WTC11 (cell line): ENCODE results near the gene PSMD13. TPM values are rescaled to one million over a fixed set of nuclear protein-coding genes. Genes with fewer than 3 reads are reported as not detected.

Experiments
- ATAC-seq: fragments of 200-7000 bp; cut with Tn5 transposase; 2 replicates; pipeline ENCODE4 v1.10.0; 2021; ENCODE audit warnings: mild to moderate bottlenecking, moderate library complexity
- CTCF ChIA-PET: fragments of 300-600 bp; sonication (Branson Sonifier 250); formaldehyde crosslinking; loops from one replicate; lab custom pipeline; 2021; ENCODE audit warnings: antibody characterized with exemption; lab: Charles Lee
- POLR2A ChIA-PET: fragments of 350-600 bp; sonication (Branson Sonifier 250); formaldehyde crosslinking; loops from one replicate; lab custom pipeline; 2021; ENCODE audit warnings: antibody characterized with exemption; lab: Charles Lee
- DNase-seq: peaks from one replicate; pipeline ENCODE4 v3.0.0; 2021; ENCODE audit warnings: low spot score
- H3K27ac Mint-ChIP-seq: 2 replicates; pipeline ENCODE4 v1.8.0; 2021; ENCODE audit warnings: mixed read lengths
- H3K27me3 Mint-ChIP-seq: 2 replicates; pipeline ENCODE4 v1.8.0; 2021; ENCODE audit warnings: low read depth, mild to moderate bottlenecking, moderate library complexity, mixed read lengths
- H3K36me3 Mint-ChIP-seq: 2 replicates; pipeline ENCODE4 v1.8.0; 2021; ENCODE audit warnings: mixed read lengths
- H3K4me1 Mint-ChIP-seq: 2 replicates; pipeline ENCODE4 v1.8.0; 2022; ENCODE audit warnings: mixed read lengths
- H3K4me3 Mint-ChIP-seq: 2 replicates; pipeline ENCODE4 v1.8.0; 2021; ENCODE audit warnings: mild to moderate bottlenecking, moderate library complexity, mixed read lengths
- H3K9me3 Mint-ChIP-seq: 2 replicates; pipeline ENCODE4 v1.8.0; 2021; ENCODE audit warnings: mixed read lengths
- ATF1 ChIP-seq: sonication (generic); formaldehyde crosslinking; IDR thresholded peaks from 2 replicates; pipeline ENCODE4 v1.8.1; 2023; ENCODE audit warnings: mild to moderate bottlenecking, moderate library complexity, missing genetic modification reagents
- E2F1 ChIP-seq: sonication (generic); formaldehyde crosslinking; IDR thresholded peaks from 2 replicates; pipeline ENCODE4 v1.8.0; 2022; ENCODE audit warnings: mild to moderate bottlenecking, missing genetic modification reagents
- FOXP4 ChIP-seq: sonication (generic); formaldehyde crosslinking; IDR thresholded peaks from 2 replicates; pipeline ENCODE4 v1.8.0; 2022; ENCODE audit warnings: mild to moderate bottlenecking, missing genetic modification reagents
- HMGA2 ChIP-seq: fragments of 250-450 bp; sonication (Bioruptor Pico); IDR thresholded peaks from 2 replicates; pipeline ENCODE4 v1.4.0; 2021; ENCODE audit warnings: mild to moderate bottlenecking, moderate library complexity
- KAT7 ChIP-seq: sonication (generic); formaldehyde crosslinking; IDR thresholded peaks from 2 replicates; pipeline ENCODE4 v1.8.1; 2023; ENCODE audit warnings: missing genetic modification reagents, mild to moderate bottlenecking, borderline replicate concordance
- NFE2L1 ChIP-seq: sonication (generic); formaldehyde crosslinking; IDR thresholded peaks from 2 replicates; pipeline ENCODE4 v1.8.1; 2023; ENCODE audit warnings: missing genetic modification reagents
- NFYB ChIP-seq: sonication (generic); formaldehyde crosslinking; conservative IDR thresholded peaks from 2 replicates; pipeline ENCODE4 v1.8.0; 2022; ENCODE audit warnings: low read depth, missing genetic modification reagents
- SMAD3 ChIP-seq: sonication (generic); formaldehyde crosslinking; IDR thresholded peaks from 2 replicates; pipeline ENCODE4 v1.8.0; 2022; ENCODE audit warnings: missing genetic modification reagents, mild to moderate bottlenecking, borderline replicate concordance
- TCF7 ChIP-seq: sonication (generic); formaldehyde crosslinking; IDR thresholded peaks from 2 replicates; pipeline ENCODE4 v1.8.0; 2022; ENCODE audit warnings: mild to moderate bottlenecking, low read depth, missing genetic modification reagents, moderate library complexity
- ZNF219 ChIP-seq: sonication (generic); formaldehyde crosslinking; IDR thresholded peaks from 2 replicates; pipeline ENCODE4 v1.8.0; 2023; ENCODE audit warnings: missing genetic modification reagents, mild to moderate bottlenecking, borderline replicate concordance
- ZNF396 ChIP-seq: fragments of 250-450 bp; sonication (Bioruptor Pico); IDR thresholded peaks from 2 replicates; pipeline ENCODE4 v1.8.0; 2021; ENCODE audit warnings: mild to moderate bottlenecking, moderate library complexity, borderline replicate concordance
- total RNA-seq: library from RNA; stranded (reverse); gene quantifications from 3 replicates; pipeline ENCODE4 v1.2.3, GENCODE V29; 2021
- TF ChIP-seq, protein P1 (sequence below): sonication (generic); formaldehyde crosslinking; IDR thresholded peaks from 2 replicates; pipeline ENCODE4 v1.8.0; 2023; ENCODE audit warnings: missing genetic modification reagents, mild to moderate bottlenecking, borderline replicate concordance
- TF ChIP-seq, protein P2 (sequence below): fragments of 250-450 bp; sonication (Bioruptor Pico); IDR thresholded peaks from 2 replicates; pipeline ENCODE4 v1.9.0; 2021; ENCODE audit warnings: moderate library complexity, mild to moderate bottlenecking, inconsistent platforms, borderline replicate concordance
- TF ChIP-seq, protein P3 (sequence below): sonication (generic); formaldehyde crosslinking; IDR thresholded peaks from 2 replicates; pipeline ENCODE4 v1.8.0; 2023; ENCODE audit warnings: missing genetic modification reagents
- TF ChIP-seq, protein P4 (sequence below): fragments of 250-450 bp; sonication (Bioruptor Pico); IDR thresholded peaks from 2 replicates; pipeline ENCODE4 v1.9.0; 2021; ENCODE audit warnings: mild to moderate bottlenecking
- TF ChIP-seq, protein P5 (sequence below): sonication (generic); formaldehyde crosslinking; IDR thresholded peaks from 2 replicates; pipeline ENCODE4 v1.8.0; 2022; ENCODE audit warnings: mild to moderate bottlenecking, missing genetic modification reagents
- TF ChIP-seq, protein P6 (sequence below): sonication (generic); formaldehyde crosslinking; IDR thresholded peaks from 2 replicates; pipeline ENCODE4 v1.8.1; 2023; ENCODE audit warnings: mild to moderate bottlenecking, moderate library complexity, missing genetic modification reagents

Gene PSMD13
- total RNA-seq, 1 experiment from 2014 or later, result 148 TPM

DNA sequence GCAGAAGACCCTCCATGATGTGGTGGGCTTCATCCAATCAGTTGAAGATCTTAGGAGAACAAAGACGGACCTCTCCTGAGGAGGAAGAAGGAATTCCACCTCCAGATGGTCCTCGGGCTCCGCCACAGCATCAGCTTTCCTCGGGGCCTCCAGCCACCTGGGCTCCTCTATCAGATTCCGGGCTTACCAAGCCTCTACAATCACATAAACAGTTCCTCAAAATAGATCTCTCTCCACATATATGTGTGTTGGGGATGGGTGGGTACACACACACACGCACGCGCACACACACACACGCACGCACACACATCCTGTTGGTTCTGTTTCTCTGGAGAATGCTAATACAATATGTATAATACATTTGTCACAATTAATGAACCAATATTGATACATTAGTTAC lies 22.6 kb downstream of the PSMD13 start (continued):
- no peak for TF ChIP-seq FOXP4
- TF ChIP-seq E2F1 (CRISPR knock-in tag), result no peak
- no peak for TF ChIP-seq NFYB
- TF ChIP-seq KAT7, result no peak
- TF ChIP-seq HMGA2, result no peak

- Mint-ChIP-seq H3K36me3 (peaks cover 12% of the 10 kb centered on the region), H3K9me3 (peaks cover 31% of the 10 kb centered on the region), H3K27me3 (peaks cover 7% of the 10 kb centered on the region; the same call in 1 of the 2 replicates), H3K4me1 (no peaks in the 10 kb centered on the region), H3K4me3 (no peak overlapping the region), H3K27ac (no peak overlapping the region)
- POLR2A ChIA-PET, result interaction anchor here (1.4 kb wide), 1 partner anchor 8 kb away, joined by 3 read pairs; no protein-coding TSS in a partner anchor
- no peak for DNase-seq
- ATAC-seq, result no peak
- CTCF ChIA-PET, result interaction anchor here (1.6 kb wide), 1 partner anchor 11 kb away, joined by 8 read pairs; no protein-coding TSS in a partner anchor
- TF ChIP-seq SMAD3 (CRISPR knock-in tag), result no peak
- TF ChIP-seq, protein P1, sequence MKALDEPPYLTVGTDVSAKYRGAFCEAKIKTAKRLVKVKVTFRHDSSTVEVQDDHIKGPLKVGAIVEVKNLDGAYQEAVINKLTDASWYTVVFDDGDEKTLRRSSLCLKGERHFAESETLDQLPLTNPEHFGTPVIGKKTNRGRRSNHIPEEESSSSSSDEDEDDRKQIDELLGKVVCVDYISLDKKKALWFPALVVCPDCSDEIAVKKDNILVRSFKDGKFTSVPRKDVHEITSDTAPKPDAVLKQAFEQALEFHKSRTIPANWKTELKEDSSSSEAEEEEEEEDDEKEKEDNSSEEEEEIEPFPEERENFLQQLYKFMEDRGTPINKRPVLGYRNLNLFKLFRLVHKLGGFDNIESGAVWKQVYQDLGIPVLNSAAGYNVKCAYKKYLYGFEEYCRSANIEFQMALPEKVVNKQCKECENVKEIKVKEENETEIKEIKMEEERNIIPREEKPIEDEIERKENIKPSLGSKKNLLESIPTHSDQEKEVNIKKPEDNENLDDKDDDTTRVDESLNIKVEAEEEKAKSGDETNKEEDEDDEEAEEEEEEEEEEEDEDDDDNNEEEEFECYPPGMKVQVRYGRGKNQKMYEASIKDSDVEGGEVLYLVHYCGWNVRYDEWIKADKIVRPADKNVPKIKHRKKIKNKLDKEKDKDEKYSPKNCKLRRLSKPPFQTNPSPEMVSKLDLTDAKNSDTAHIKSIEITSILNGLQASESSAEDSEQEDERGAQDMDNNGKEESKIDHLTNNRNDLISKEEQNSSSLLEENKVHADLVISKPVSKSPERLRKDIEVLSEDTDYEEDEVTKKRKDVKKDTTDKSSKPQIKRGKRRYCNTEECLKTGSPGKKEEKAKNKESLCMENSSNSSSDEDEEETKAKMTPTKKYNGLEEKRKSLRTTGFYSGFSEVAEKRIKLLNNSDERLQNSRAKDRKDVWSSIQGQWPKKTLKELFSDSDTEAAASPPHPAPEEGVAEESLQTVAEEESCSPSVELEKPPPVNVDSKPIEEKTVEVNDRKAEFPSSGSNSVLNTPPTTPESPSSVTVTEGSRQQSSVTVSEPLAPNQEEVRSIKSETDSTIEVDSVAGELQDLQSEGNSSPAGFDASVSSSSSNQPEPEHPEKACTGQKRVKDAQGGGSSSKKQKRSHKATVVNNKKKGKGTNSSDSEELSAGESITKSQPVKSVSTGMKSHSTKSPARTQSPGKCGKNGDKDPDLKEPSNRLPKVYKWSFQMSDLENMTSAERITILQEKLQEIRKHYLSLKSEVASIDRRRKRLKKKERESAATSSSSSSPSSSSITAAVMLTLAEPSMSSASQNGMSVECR (CRISPR knock-in tag), result no peak
- no peak for TF ChIP-seq ATF1 (CRISPR knock-in tag)
- no peak for TF ChIP-seq NFE2L1 (CRISPR knock-in tag)
- no peak for TF ChIP-seq FOXP4
- no peak for TF ChIP-seq ZNF219 (CRISPR knock-in tag)
- TF ChIP-seq, protein P2, sequence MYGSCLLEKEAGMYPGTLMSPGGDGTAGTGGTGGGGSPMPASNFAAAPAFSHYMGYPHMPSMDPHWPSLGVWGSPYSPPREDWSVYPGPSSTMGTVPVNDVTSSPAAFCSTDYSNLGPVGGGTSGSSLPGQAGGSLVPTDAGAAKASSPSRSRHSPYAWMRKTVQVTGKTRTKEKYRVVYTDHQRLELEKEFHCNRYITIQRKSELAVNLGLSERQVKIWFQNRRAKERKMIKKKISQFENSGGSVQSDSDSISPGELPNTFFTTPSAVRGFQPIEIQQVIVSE, result no peak
- TF ChIP-seq, protein P3, sequence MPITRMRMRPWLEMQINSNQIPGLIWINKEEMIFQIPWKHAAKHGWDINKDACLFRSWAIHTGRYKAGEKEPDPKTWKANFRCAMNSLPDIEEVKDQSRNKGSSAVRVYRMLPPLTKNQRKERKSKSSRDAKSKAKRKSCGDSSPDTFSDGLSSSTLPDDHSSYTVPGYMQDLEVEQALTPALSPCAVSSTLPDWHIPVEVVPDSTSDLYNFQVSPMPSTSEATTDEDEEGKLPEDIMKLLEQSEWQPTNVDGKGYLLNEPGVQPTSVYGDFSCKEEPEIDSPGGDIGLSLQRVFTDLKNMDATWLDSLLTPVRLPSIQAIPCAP (CRISPR knock-in tag), result no peak
- TF ChIP-seq ZNF396 (CRISPR knock-in tag), result no peak
- TF ChIP-seq, protein P4, sequence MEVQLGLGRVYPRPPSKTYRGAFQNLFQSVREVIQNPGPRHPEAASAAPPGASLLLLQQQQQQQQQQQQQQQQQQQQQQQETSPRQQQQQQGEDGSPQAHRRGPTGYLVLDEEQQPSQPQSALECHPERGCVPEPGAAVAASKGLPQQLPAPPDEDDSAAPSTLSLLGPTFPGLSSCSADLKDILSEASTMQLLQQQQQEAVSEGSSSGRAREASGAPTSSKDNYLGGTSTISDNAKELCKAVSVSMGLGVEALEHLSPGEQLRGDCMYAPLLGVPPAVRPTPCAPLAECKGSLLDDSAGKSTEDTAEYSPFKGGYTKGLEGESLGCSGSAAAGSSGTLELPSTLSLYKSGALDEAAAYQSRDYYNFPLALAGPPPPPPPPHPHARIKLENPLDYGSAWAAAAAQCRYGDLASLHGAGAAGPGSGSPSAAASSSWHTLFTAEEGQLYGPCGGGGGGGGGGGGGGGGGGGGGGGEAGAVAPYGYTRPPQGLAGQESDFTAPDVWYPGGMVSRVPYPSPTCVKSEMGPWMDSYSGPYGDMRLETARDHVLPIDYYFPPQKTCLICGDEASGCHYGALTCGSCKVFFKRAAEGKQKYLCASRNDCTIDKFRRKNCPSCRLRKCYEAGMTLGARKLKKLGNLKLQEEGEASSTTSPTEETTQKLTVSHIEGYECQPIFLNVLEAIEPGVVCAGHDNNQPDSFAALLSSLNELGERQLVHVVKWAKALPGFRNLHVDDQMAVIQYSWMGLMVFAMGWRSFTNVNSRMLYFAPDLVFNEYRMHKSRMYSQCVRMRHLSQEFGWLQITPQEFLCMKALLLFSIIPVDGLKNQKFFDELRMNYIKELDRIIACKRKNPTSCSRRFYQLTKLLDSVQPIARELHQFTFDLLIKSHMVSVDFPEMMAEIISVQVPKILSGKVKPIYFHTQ (CRISPR knock-in tag), result no peak
- TF ChIP-seq NFYB, result no peak
- TF ChIP-seq, protein P5, sequence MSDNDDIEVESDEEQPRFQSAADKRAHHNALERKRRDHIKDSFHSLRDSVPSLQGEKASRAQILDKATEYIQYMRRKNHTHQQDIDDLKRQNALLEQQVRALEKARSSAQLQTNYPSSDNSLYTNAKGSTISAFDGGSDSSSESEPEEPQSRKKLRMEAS, result no peak
- no peak for TF ChIP-seq TCF7 (CRISPR knock-in tag)
- TF ChIP-seq, protein P6, sequence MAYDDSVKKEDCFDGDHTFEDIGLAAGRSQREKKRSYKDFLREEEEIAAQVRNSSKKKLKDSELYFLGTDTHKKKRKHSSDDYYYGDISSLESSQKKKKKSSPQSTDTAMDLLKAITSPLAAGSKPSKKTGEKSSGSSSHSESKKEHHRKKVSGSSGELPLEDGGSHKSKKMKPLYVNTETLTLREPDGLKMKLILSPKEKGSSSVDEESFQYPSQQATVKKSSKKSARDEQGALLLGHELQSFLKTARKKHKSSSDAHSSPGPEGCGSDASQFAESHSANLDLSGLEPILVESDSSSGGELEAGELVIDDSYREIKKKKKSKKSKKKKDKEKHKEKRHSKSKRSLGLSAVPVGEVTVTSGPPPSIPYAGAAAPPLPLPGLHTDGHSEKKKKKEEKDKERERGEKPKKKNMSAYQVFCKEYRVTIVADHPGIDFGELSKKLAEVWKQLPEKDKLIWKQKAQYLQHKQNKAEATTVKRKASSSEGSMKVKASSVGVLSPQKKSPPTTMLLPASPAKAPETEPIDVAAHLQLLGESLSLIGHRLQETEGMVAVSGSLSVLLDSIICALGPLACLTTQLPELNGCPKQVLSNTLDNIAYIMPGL (CRISPR knock-in tag), result no peak
Measured at GRCh38 chr11:261624-262023, 24.8 kb downstream of the PSMD13 start.
